ENCODE measurements around the gene BICRAL.
"Not testable (repeated sequence)": the region's sequence is repeated elsewhere in the genome, so short reads cannot be mapped to it uniquely, and the experiment has no call there.

Gene BICRAL

GRCh38 chr6:42781796-42782688 lies at the start of gene BICRAL:
BICRAL (plus strand) TSS chr6:42782052; CDS start chr6:42822023, 39,971 bp downstream.
- FAIRE-seq: peak; percentile 37
- DNase-seq (ENCODE audit: insufficient read length, low spot score): peak; percentile 32

GRCh38 chr6:42733867-42734481 lies 47.9 kb upstream of the BICRAL start:
- DNase-seq (ENCODE audit: insufficient read length, low spot score); FAIRE-seq: not testable (repeated sequence)

- no peak for FAIRE-seq
- DNase-seq (ENCODE audit: insufficient read length, low spot score): no peak
Observed at GRCh38 chr6:42735976-42736375, 45.9 kb upstream of the BICRAL start.

- FAIRE-seq (no peak), DNase-seq (ENCODE audit: insufficient read length, low spot score) (no peak)
Observed at GRCh38 chr6:42740725-42741124, 41.1 kb upstream of the BICRAL start.

- no peak for FAIRE-seq
- DNase-seq (ENCODE audit: insufficient read length, low spot score): no peak
Observed at GRCh38 chr6:42742116-42742894, 39.5 kb upstream of the BICRAL start.

- DNase-seq (ENCODE audit: insufficient read length, low spot score) (no peak), FAIRE-seq (no peak)
Observed at GRCh38 chr6:42744351-42744893, 37.4 kb upstream of the BICRAL start.

- FAIRE-seq (peak; percentile 48), DNase-seq (ENCODE audit: insufficient read length, low spot score) (no peak)
Observed at GRCh38 chr6:42745083-42745639, 36.7 kb upstream of the BICRAL start.

- peak; percentile 94 for FAIRE-seq
- DNase-seq (ENCODE audit: insufficient read length, low spot score): peak; percentile 95
Observed at GRCh38 chr6:42745640-42746462, 36.0 kb upstream of the BICRAL start, which contains the start of gene TBCC. TBCC (minus strand) TSS chr6:42746103; CDS start chr6:42746073, 30 bp downstream.

GRCh38 chr6:42746463-42747391 lies 35.1 kb upstream of the BICRAL start:
- no peak for FAIRE-seq

GRCh38 chr6:42748203-42748898 lies 33.5 kb upstream of the BICRAL start:
- DNase-seq (ENCODE audit: insufficient read length, low spot score): no peak
- FAIRE-seq: no peak

More at GRCh38 chr6:42746463-42747391, 35.1 kb upstream of the BICRAL start:
- DNase-seq (ENCODE audit: insufficient read length, low spot score): peak; percentile 71

- DNase-seq (ENCODE audit: insufficient read length, low spot score) (no peak), FAIRE-seq (no peak)
Observed at GRCh38 chr6:42751055-42751454, 30.8 kb upstream of the BICRAL start.

GRCh38 chr6:42754759-42755158 lies 27.1 kb upstream of the BICRAL start:
- FAIRE-seq: no peak
- no peak for DNase-seq (ENCODE audit: insufficient read length, low spot score)

GRCh38 chr6:42756722-42757121 lies 25.1 kb upstream of the BICRAL start:
- DNase-seq (ENCODE audit: insufficient read length, low spot score) (no peak), FAIRE-seq (no peak)

GRCh38 chr6:42758756-42759430 lies 23.0 kb upstream of the BICRAL start:
- FAIRE-seq (no peak), DNase-seq (ENCODE audit: insufficient read length, low spot score) (no peak)

GRCh38 chr6:42761287-42762067 lies 20.4 kb upstream of the BICRAL start:
- no peak for DNase-seq (ENCODE audit: insufficient read length, low spot score)
- no peak for FAIRE-seq

- no peak for FAIRE-seq
- DNase-seq (ENCODE audit: insufficient read length, low spot score): no peak
Observed at GRCh38 chr6:42762426-42762859, 19.4 kb upstream of the BICRAL start.

- DNase-seq (ENCODE audit: insufficient read length, low spot score) (no peak), FAIRE-seq (no peak)
Observed at GRCh38 chr6:42762950-42763349, 18.9 kb upstream of the BICRAL start.

Measured in GM19239 (cell line).